ENCODE measurements around the gene ADGRD1.

DNA sequence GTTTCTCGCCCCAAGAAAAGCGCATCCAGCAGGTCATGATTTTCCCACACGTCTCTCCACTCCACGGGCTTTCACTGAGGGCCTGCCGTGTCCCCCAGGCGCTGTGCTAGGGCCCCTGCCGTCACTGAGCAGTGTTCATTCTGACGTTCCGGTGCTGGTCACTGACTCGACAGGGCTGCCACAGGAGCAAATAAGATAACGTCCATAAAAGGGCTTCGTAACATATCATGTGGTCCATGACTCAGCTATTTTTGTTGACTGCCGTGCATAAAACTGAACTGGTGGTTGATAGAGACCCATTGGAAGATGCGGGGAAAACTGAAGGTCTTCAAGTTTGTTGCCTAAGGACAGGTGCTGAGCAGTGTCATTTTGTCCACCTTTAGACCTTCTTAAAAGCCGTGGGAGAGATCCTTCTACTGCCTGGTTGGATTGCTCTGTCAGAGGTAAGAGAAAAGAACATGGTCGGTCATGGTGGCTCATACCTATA lies 46.3 kb downstream of the ADGRD1 start:
- TF ChIP-seq EZH2 (IDR thresholded peaks at IDR 0.05): no peak
- TF ChIP-seq POLR2AphosphoS5 (IDR thresholded peaks at IDR 0.05; ENCODE audit: borderline replicate concordance, low read depth, low read length): no peak

Measured in SK-N-MC (cell line).